Stomach (tissue), 4 donors: Measurements from ENCODE around the gene SALL1.

ENCODE experiments used
- CTCF ChIP-seq, 7 experiments: fragments of 450-650 bp in 4 of 7; fragments of 200-600 bp in 3 of 7; sonication (generic) in 3 of 7; IDR thresholded peaks; one replicate each; pipeline ENCODE4 v1.5.1; 2016 to 2019; ENCODE audit warnings: antibody characterized with exemption in 7 of 7, control low read depth in 2 of 7, mild to moderate bottlenecking in 1 of 7
- EP300 ChIP-seq: sonication (generic); formaldehyde crosslinking; IDR thresholded peaks from one replicate; pipeline ENCODE4 v1.6.1; 2017; ENCODE audit warnings: antibody characterized with exemption
- POLR2A ChIP-seq, 4 donors: fragments of 450-650 bp; IDR thresholded peaks; one replicate each; pipeline ENCODE4 v1.6.1; 2016; ENCODE audit warnings: antibody characterized with exemption in 4 of 4, control low read depth in 2 of 4, mild to moderate bottlenecking in 1 of 4, moderate library complexity in 1 of 4
- POLR2AphosphoS5 ChIP-seq, 3 donors: sonication (generic); formaldehyde crosslinking; IDR thresholded peaks; one replicate each; pipeline ENCODE4 v1.6.1; 2016; ENCODE audit warnings: antibody characterized with exemption in 3 of 3

GRCh38 chr16:51124896-51125295, 26.2 kb downstream of the SALL1 start:
- TF ChIP-seq POLR2AphosphoS5 (IDR thresholded peaks at IDR 0.05) = no peak
- no peak for TF ChIP-seq EP300
- no peak for TF ChIP-seq POLR2A (IDR thresholded peaks at IDR 0.05)
- TF ChIP-seq CTCF (IDR thresholded peaks at IDR 0.05) = no peak
